PC-3 (cell line): ENCODE results near the gene TMEM108. TPM values are rescaled to one million over a fixed set of nuclear protein-coding genes. Genes with fewer than 3 reads are reported as not detected.

Source experiments
- ATAC-seq: fragments of 200-7000 bp; cut with Tn5 transposase; 2 replicates; pipeline ENCODE4 v1.9.1; 2020; ENCODE audit warnings: mild to moderate bottlenecking, moderate library complexity
- BruUV-seq: library from RNA; stranded (reverse); fragments of 400-500 nt; replicated peaks from 2 replicates; lab custom pipeline; 2021; lab: Mats Ljungman, UMichigan
- CTCF ChIA-PET: fragments of 300-600 bp; sonication (Branson Sonifier 250); formaldehyde crosslinking; loops from one replicate; lab custom pipeline; 2022; ENCODE audit warnings: antibody characterized with exemption; lab: Charles Lee
- POLR2A ChIA-PET: fragments of 300-600 bp; sonication (Branson Sonifier 250); formaldehyde crosslinking; loops from one replicate; lab custom pipeline; 2022; ENCODE audit warnings: antibody characterized with exemption; ENCODE audit not compliant: unreplicated experiment; lab: Charles Lee
- DNase-seq: peaks from one replicate; pipeline ENCODE4 v3.0.0-alpha.2; 2015
- H2AFZ ChIP-seq: fragments of 300-600 bp; sonication (generic); 2 replicates; pipeline ENCODE4 v1.6.0; 2016; ENCODE audit warnings: antibody characterized with exemption, low read length
- H3F3A ChIP-seq: fragments of 300-600 bp; sonication (generic); one replicate; pipeline ENCODE4 v1.6.0; 2017; ENCODE audit warnings: antibody characterized with exemption, low read length, control low read depth, mild to moderate bottlenecking; ENCODE audit not compliant: unreplicated experiment
- H3K27ac ChIP-seq: fragments of 300-600 bp; sonication (generic); 2 replicates; pipeline ENCODE4 v1.5.1; 2016; ENCODE audit warnings: mild to moderate bottlenecking, low read length
- H3K27me3 ChIP-seq: fragments of 300-600 bp; sonication (generic); 2 replicates; pipeline ENCODE4 v1.6.1; 2016; ENCODE audit warnings: low read length, mixed read lengths
- H3K36me3 ChIP-seq: fragments of 300-600 bp; sonication (generic); 2 replicates; pipeline ENCODE4 v1.6.1; 2016; ENCODE audit warnings: low read depth, mixed run types, low read length, mixed read lengths
- H3K4me1 ChIP-seq: fragments of 300-600 bp; sonication (generic); 2 replicates; pipeline ENCODE4 v1.5.1; 2016; ENCODE audit warnings: low read length; ENCODE audit not compliant: insufficient read depth
- H3K4me2 ChIP-seq: fragments of 300-600 bp; sonication (generic); 2 replicates; pipeline ENCODE4 v1.6.0; 2016; ENCODE audit warnings: low read length
- H3K4me3 ChIP-seq: fragments of 300-600 bp; sonication (generic); 2 replicates; pipeline ENCODE4 v1.5.1; 2016; ENCODE audit warnings: mild to moderate bottlenecking, low read length, mixed read lengths
- H3K79me2 ChIP-seq: fragments of 300-600 bp; sonication (generic); 2 replicates; pipeline ENCODE4 v1.6.1; 2017; ENCODE audit warnings: low read length, mixed read lengths
- H3K9ac ChIP-seq: fragments of 300-600 bp; sonication (generic); 2 replicates; pipeline ENCODE4 v1.6.0; 2016; ENCODE audit warnings: mild to moderate bottlenecking, low read length
- H3K9me2 ChIP-seq: fragments of 300-600 bp; sonication (generic); replicated peaks from 2 replicates; pipeline ENCODE4 v1.6.1; 2016; ENCODE audit warnings: mixed run types, low read length, mixed read lengths
- H3K9me3 ChIP-seq: fragments of 300-600 bp; sonication (generic); 2 replicates; pipeline ENCODE4 v1.6.1; 2016; ENCODE audit warnings: low read length, mixed read lengths
- H4K20me1 ChIP-seq: fragments of 300-600 bp; sonication (generic); 2 replicates; pipeline ENCODE4 v1.6.1; 2016; ENCODE audit warnings: low read length, mixed read lengths
- EZH2 ChIP-seq: fragments of 300-600 bp; sonication (generic); IDR thresholded peaks from one replicate; pipeline ENCODE4 v1.6.1; 2017; ENCODE audit warnings: antibody characterized with exemption, mild to moderate bottlenecking, low read length; ENCODE audit not compliant: unreplicated experiment
- EZH2phosphoT487 ChIP-seq: fragments of 300-600 bp; sonication (generic); IDR thresholded peaks from 2 replicates; pipeline ENCODE4 v1.6.1; 2018; ENCODE audit warnings: mild to moderate bottlenecking, antibody characterized with exemption, low read length, borderline replicate concordance
- intact Hi-C: fragments of 100-400 bp; cut with micrococcal nuclease; formaldehyde crosslinking; loops from 2 replicates; pipeline ENCODE4 v1.9.0; 2023
- total RNA-seq: library from RNA; depleted of rRNA; stranded (reverse); fragments of >200 nt; gene quantifications from 2 replicates; pipeline ENCODE4 v1.2.3, GENCODE V29; 2014
- TF ChIP-seq, protein P1 (sequence below): fragments of 300-600 bp; sonication (generic); conservative IDR thresholded peaks from 2 replicates; pipeline ENCODE4 v1.5.1; 2017; ENCODE audit warnings: antibody characterized with exemption, low read depth, mild to moderate bottlenecking, low read length

TMEM108 gene
- total RNA-seq, 1 experiment from 2014 or later: not detected

DNA sequence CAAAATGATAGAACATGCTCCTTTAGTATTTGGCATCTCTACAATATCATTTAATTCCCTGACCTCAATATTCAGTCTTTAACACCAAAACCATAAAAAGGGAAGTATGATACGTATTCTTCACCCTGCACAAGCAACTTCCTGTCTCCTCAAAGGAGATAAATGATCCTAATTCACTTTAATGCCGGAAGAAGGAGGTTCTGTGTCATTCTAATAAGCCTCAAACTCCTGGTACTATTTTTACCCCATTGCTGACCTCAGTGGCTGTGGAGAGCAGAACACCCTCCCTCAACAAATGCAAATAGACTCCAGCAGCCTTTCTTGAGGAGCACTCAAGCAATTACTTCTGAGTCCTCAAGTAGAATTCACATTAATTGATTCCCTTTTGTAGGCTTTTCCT lies 173.3 kb downstream of the TMEM108 start:
- Histone ChIP-seq H3K27me3 (no peaks in the 10 kb centered on the region), H3K4me2 (no peak overlapping the region), H3K9ac (no peak overlapping the region), H3K36me3 (no peaks in the 10 kb centered on the region), H3F3A (no peaks in the 10 kb centered on the region), H3K9me2 (no peaks in the 10 kb centered on the region), H4K20me1 (no peaks in the 10 kb centered on the region), H3K27ac (no peak overlapping the region), H3K4me3 (no peak overlapping the region), H3K9me3 (no peaks in the 10 kb centered on the region), H2AFZ (no peak overlapping the region), H3K79me2 (no peaks in the 10 kb centered on the region), H3K4me1 (no peaks in the 10 kb centered on the region)
- no TSS peak for BruUV-seq
- POLR2A ChIA-PET: no interaction called here
- intact Hi-C loops: no loop called here
- ATAC-seq (no peak), DNase-seq (no peak)
- CTCF ChIA-PET: no interaction called here
- TF ChIP-seq, protein P1, sequence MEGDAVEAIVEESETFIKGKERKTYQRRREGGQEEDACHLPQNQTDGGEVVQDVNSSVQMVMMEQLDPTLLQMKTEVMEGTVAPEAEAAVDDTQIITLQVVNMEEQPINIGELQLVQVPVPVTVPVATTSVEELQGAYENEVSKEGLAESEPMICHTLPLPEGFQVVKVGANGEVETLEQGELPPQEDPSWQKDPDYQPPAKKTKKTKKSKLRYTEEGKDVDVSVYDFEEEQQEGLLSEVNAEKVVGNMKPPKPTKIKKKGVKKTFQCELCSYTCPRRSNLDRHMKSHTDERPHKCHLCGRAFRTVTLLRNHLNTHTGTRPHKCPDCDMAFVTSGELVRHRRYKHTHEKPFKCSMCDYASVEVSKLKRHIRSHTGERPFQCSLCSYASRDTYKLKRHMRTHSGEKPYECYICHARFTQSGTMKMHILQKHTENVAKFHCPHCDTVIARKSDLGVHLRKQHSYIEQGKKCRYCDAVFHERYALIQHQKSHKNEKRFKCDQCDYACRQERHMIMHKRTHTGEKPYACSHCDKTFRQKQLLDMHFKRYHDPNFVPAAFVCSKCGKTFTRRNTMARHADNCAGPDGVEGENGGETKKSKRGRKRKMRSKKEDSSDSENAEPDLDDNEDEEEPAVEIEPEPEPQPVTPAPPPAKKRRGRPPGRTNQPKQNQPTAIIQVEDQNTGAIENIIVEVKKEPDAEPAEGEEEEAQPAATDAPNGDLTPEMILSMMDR: no peak
- no peak for TF ChIP-seq EZH2phosphoT487
- TF ChIP-seq EZH2: no peak

DNA sequence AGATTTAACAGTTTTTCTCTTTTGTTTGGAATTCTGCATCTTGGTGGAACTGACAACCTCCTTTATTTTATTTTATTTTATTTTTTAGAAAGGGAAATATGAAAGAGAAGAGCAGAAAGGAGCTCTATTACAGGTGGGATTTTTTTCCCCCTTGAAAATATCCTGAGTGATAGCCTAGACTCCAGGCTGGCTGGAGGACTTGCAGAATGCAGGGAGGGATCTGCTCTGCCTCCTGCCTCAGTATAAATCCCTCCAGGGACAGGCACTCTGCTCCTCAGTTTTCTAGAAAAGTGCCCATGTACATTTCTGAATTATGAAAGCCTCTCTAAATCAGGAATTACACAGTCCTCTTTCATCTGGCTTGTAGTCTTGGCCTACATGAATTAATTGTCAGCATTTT lies 173.7 kb downstream of the TMEM108 start:
- Histone ChIP-seq H3K36me3 (no peaks in the 10 kb centered on the region), H3K4me3 (no peak overlapping the region), H3F3A (no peaks in the 10 kb centered on the region), H3K27ac (no peak overlapping the region), H3K4me2 (no peak overlapping the region), H2AFZ (no peak overlapping the region), H4K20me1 (no peaks in the 10 kb centered on the region), H3K27me3 (no peaks in the 10 kb centered on the region), H3K9ac (no peak overlapping the region), H3K79me2 (no peaks in the 10 kb centered on the region), H3K9me2 (no peaks in the 10 kb centered on the region), H3K4me1 (no peaks in the 10 kb centered on the region), H3K9me3 (no peaks in the 10 kb centered on the region)
- intact Hi-C loops: no loop called here
- TF ChIP-seq EZH2phosphoT487 (no peak), EZH2 (no peak)
- TF ChIP-seq, protein P1: no peak
- DNase-seq: no peak
- BruUV-seq: no TSS peak
- no peak for ATAC-seq
- CTCF ChIA-PET: no interaction called here
- POLR2A ChIA-PET: no interaction called here

DNA sequence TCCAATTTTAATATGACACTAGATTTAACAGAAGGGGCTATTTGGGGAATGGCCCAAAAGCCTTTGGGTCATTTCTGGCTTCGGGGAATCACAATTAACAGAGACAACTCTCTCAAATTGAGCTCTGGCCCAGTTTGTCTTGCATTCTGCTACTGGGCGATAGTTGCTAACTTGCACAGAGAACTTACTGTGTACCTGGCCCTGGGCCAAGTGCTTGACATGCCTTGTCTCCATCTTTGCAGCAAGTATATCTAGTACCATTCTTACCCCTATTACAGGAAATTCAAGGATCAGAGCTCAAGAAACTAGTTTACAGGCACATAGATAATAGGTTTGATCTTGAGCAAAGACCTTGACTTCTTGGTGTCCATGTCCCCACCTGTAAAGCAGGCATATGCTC lies 175.7 kb downstream of the TMEM108 start:
- CTCF ChIA-PET: no interaction called here
- POLR2A ChIA-PET: no interaction called here
- H3K36me3 ChIP-seq: no peaks in the 10 kb centered on the region
- H3K79me2 ChIP-seq: no peaks in the 10 kb centered on the region
- no peak overlapping the region for H3K4me2 ChIP-seq
- H3K9me3 ChIP-seq: no peaks in the 10 kb centered on the region
- TF ChIP-seq, protein P1: no peak
- TF ChIP-seq EZH2 (no peak), EZH2phosphoT487 (no peak)
- H3K9ac ChIP-seq: no peak overlapping the region
- ATAC-seq (no peak), DNase-seq (no peak)
- H3K9me2 ChIP-seq: no peaks in the 10 kb centered on the region
- no peaks in the 10 kb centered on the region for H3K27me3 ChIP-seq
- intact Hi-C loops: no loop called here
- H3K4me1 ChIP-seq: no peaks in the 10 kb centered on the region
- H3F3A ChIP-seq: no peaks in the 10 kb centered on the region
- no peak overlapping the region for H2AFZ ChIP-seq
- no peak overlapping the region for H3K27ac ChIP-seq
- no peak overlapping the region for H3K4me3 ChIP-seq
- no peaks in the 10 kb centered on the region for H4K20me1 ChIP-seq
- no TSS peak for BruUV-seq
